ENCODE results near the gene FBLN1. TPM values are rescaled to one million over a fixed set of nuclear protein-coding genes. Genes with fewer than 3 reads are reported as not detected.

Gene FBLN1
- total RNA-seq, 1 donor, result 0.27 TPM

GRCh38 chr22:45503050-45503815, 550 bp downstream of the FBLN1 start:
- no peak for DNase-seq (ENCODE audit: low read depth in 2 of 3, low spot score in 2 of 3)

GRCh38 chr22:45503816-45504372, 1.2 kb downstream of the FBLN1 start:
- DNase-seq (ENCODE audit: low read depth in 2 of 3, low spot score in 2 of 3), result no peak

- DNase-seq (ENCODE audit: low read depth in 2 of 3, low spot score in 2 of 3), result peak in 2 of 3 donors; percentile 31 to 55
Measured at GRCh38 chr22:45504373-45505341, 2.0 kb downstream of the FBLN1 start.

GRCh38 chr22:45505991-45506747, 3.5 kb downstream of the FBLN1 start:
- no peak for DNase-seq (ENCODE audit: low read depth in 2 of 3, low spot score in 2 of 3)

GRCh38 chr22:45506816-45507360, 4.2 kb downstream of the FBLN1 start:
- DNase-seq (ENCODE audit: low read depth in 2 of 3, low spot score in 2 of 3), result no peak

- no peak for DNase-seq (ENCODE audit: low read depth in 2 of 3, low spot score in 2 of 3)
Measured at GRCh38 chr22:45507798-45508197, 5.1 kb downstream of the FBLN1 start.

- no peak for DNase-seq (ENCODE audit: low read depth in 2 of 3, low spot score in 2 of 3)
Measured at GRCh38 chr22:45508814-45509213, 6.1 kb downstream of the FBLN1 start.

GRCh38 chr22:45510376-45511232, 7.9 kb downstream of the FBLN1 start:
- DNase-seq (ENCODE audit: low read depth in 2 of 3, low spot score in 2 of 3), result no peak

GRCh38 chr22:45511847-45512261, 9.2 kb downstream of the FBLN1 start:
- no peak for DNase-seq (ENCODE audit: low read depth in 2 of 3, low spot score in 2 of 3)

GRCh38 chr22:45512363-45512762, 9.7 kb downstream of the FBLN1 start:
- DNase-seq (ENCODE audit: low read depth in 2 of 3, low spot score in 2 of 3), result no peak

GRCh38 chr22:45515676-45516075, 13.0 kb downstream of the FBLN1 start:
- DNase-seq (ENCODE audit: low read depth in 2 of 3, low spot score in 2 of 3), result no peak

- DNase-seq (ENCODE audit: low read depth in 2 of 3, low spot score in 2 of 3), result no peak
Measured at GRCh38 chr22:45516163-45516562, 13.5 kb downstream of the FBLN1 start.

- no peak for DNase-seq (ENCODE audit: low read depth in 2 of 3, low spot score in 2 of 3)
Measured at GRCh38 chr22:45516923-45517675, 14.4 kb downstream of the FBLN1 start.

- no peak for DNase-seq (ENCODE audit: low read depth in 2 of 3, low spot score in 2 of 3)
Measured at GRCh38 chr22:45518136-45518535, 15.5 kb downstream of the FBLN1 start.

GRCh38 chr22:45518580-45518991, 15.9 kb downstream of the FBLN1 start:
- no peak for DNase-seq (ENCODE audit: low read depth in 2 of 3, low spot score in 2 of 3)

GRCh38 chr22:45521178-45521577, 18.5 kb downstream of the FBLN1 start:
- no peak for DNase-seq (ENCODE audit: low read depth in 2 of 3, low spot score in 2 of 3)

- DNase-seq (ENCODE audit: low read depth in 2 of 3, low spot score in 2 of 3), result no peak
Measured at GRCh38 chr22:45522462-45522861, 19.8 kb downstream of the FBLN1 start.

- no peak for DNase-seq (ENCODE audit: low read depth in 2 of 3, low spot score in 2 of 3)
Measured at GRCh38 chr22:45524157-45524556, 21.5 kb downstream of the FBLN1 start.

- DNase-seq (ENCODE audit: low read depth in 2 of 3, low spot score in 2 of 3), result no peak
Measured at GRCh38 chr22:45524966-45525365, 22.3 kb downstream of the FBLN1 start.

Measured in hematopoietic multipotent progenitor cell (in vitro differentiated cells).